H9 (cell line): ENCODE measurements around the gene AP4E1. TPM values are rescaled to one million over a fixed set of nuclear protein-coding genes. Genes with fewer than 3 reads are reported as not detected.

Experiments used
- DNase-seq: peaks from one replicate; pipeline ENCODE4 v3.0.0-alpha.2; 2017
- H2AFZ ChIP-seq: one replicate; pipeline ENCODE4 v1.6.1; 2013; ENCODE audit warnings: mild to moderate bottlenecking, low read length, control low read depth, moderate library complexity
- H2AK5ac ChIP-seq: 2 replicates; pipeline ENCODE4 v1.6.1; 2013; ENCODE audit warnings: low read length, control low read depth, mixed read lengths; ENCODE audit not compliant: insufficient read length
- H2BK120ac ChIP-seq: one replicate; pipeline ENCODE4 v1.6.1; 2013; ENCODE audit warnings: low read depth, mild to moderate bottlenecking, low read length, control low read depth, inconsistent platforms; ENCODE audit not compliant: poor library complexity, severe bottlenecking
- H2BK12ac ChIP-seq: 2 replicates; pipeline ENCODE4 v1.6.1; 2013; ENCODE audit warnings: low read length, control low read depth, mixed read lengths, low read depth; ENCODE audit not compliant: insufficient read length
- H2BK15ac ChIP-seq: 2 replicates; pipeline ENCODE4 v1.6.1; 2013; ENCODE audit warnings: low read depth, low read length, control low read depth
- H2BK20ac ChIP-seq: one replicate; pipeline ENCODE4 v1.6.1; 2013; ENCODE audit warnings: low read depth, mild to moderate bottlenecking, low read length, control low read depth, inconsistent platforms; ENCODE audit not compliant: poor library complexity, severe bottlenecking
- H2BK5ac ChIP-seq: 2 replicates; pipeline ENCODE4 v1.6.1; 2013; ENCODE audit warnings: low read length, control low read depth, mixed read lengths; ENCODE audit not compliant: insufficient read length
- H3K14ac ChIP-seq: 2 replicates; pipeline ENCODE4 v1.6.1; 2013; ENCODE audit warnings: low read length, control low read depth; ENCODE audit not compliant: insufficient read depth
- H3K18ac ChIP-seq: 2 replicates; pipeline ENCODE4 v1.6.1; 2013; ENCODE audit warnings: low read depth, mild to moderate bottlenecking, mixed read lengths, low read length, control low read depth; ENCODE audit not compliant: insufficient read length
- H3K23ac ChIP-seq: 2 replicates; pipeline ENCODE4 v1.6.1; 2013; ENCODE audit warnings: low read length, control low read depth, mixed read lengths, low read depth; ENCODE audit not compliant: insufficient read length
- H3K23me2 ChIP-seq: 2 replicates; pipeline ENCODE4 v1.6.1; 2013; ENCODE audit warnings: low read depth, mild to moderate bottlenecking, mixed read lengths, low read length, control low read depth; ENCODE audit not compliant: insufficient read length, poor library complexity, severe bottlenecking
- H3K27ac ChIP-seq: 2 replicates; pipeline ENCODE4 v1.5.1; 2013; ENCODE audit warnings: low read length, control low read depth, mixed read lengths, low read depth; ENCODE audit not compliant: insufficient read length
- H3K27me3 ChIP-seq: 2 replicates; pipeline ENCODE4 v1.6.1; 2013; ENCODE audit warnings: low read length, control low read depth, inconsistent platforms; ENCODE audit not compliant: insufficient read depth
- H3K4ac ChIP-seq: 2 replicates; pipeline ENCODE4 v1.6.1; 2013; ENCODE audit warnings: low read depth, mild to moderate bottlenecking, control low read depth, inconsistent platforms, low read length, moderate library complexity
- H3K4me1 ChIP-seq: 2 replicates; pipeline ENCODE4 v1.6.1; 2013; ENCODE audit warnings: low read length, control low read depth, inconsistent platforms; ENCODE audit not compliant: insufficient read depth
- H3K4me2 ChIP-seq: 2 replicates; pipeline ENCODE4 v1.6.1; 2013; ENCODE audit warnings: low read length, control low read depth, mixed read lengths; ENCODE audit not compliant: insufficient read length, insufficient read depth
- H3K56ac ChIP-seq: 2 replicates; pipeline ENCODE4 v1.6.1; 2013; ENCODE audit warnings: low read depth, mild to moderate bottlenecking, mixed read lengths, low read length, control low read depth; ENCODE audit not compliant: insufficient read length
- H3K79me1 ChIP-seq: 2 replicates; pipeline ENCODE4 v1.6.1; 2013; ENCODE audit warnings: low read depth, mild to moderate bottlenecking, moderate library complexity, low read length, control low read depth, inconsistent platforms; ENCODE audit not compliant: insufficient read depth, poor library complexity, severe bottlenecking
- H3K79me2 ChIP-seq: 2 replicates; pipeline ENCODE4 v1.6.1; 2013; ENCODE audit warnings: low read length, control low read depth, inconsistent platforms; ENCODE audit not compliant: insufficient read depth
- H3K9ac ChIP-seq: 2 replicates; pipeline ENCODE4 v1.6.1; 2013; ENCODE audit warnings: low read length, control low read depth, mixed read lengths; ENCODE audit not compliant: insufficient read length; ENCODE audit errors: extremely low read depth
- H3K9me3 ChIP-seq: one replicate; pipeline ENCODE4 v1.6.1; 2013; ENCODE audit warnings: low read depth, low read length, inconsistent platforms; ENCODE audit not compliant: control insufficient read depth
- H3T11ph ChIP-seq: one replicate; pipeline ENCODE4 v1.6.1; 2013; ENCODE audit warnings: mild to moderate bottlenecking, low read length, control low read depth, inconsistent platforms
- H4K20me1 ChIP-seq: one replicate; pipeline ENCODE4 v1.6.1; 2013; ENCODE audit not compliant: control insufficient read depth, insufficient read length, insufficient read depth
- H4K5ac ChIP-seq: 2 replicates; pipeline ENCODE4 v1.6.1; 2013; ENCODE audit warnings: low read depth, mild to moderate bottlenecking, mixed read lengths, low read length, control low read depth; ENCODE audit not compliant: insufficient read length
- H4K8ac ChIP-seq: replicated peaks from 2 replicates; pipeline ENCODE4 v1.6.1; 2013; ENCODE audit warnings: low read length, control low read depth, mixed read lengths, low read depth; ENCODE audit not compliant: insufficient read length
- H4K91ac ChIP-seq: 2 replicates; pipeline ENCODE4 v1.6.1; 2013; ENCODE audit warnings: low read depth, mild to moderate bottlenecking, moderate library complexity, mixed read lengths, low read length, control low read depth; ENCODE audit not compliant: insufficient read length
- H3K27ac Mint-ChIP-seq, 3 experiments: 2 replicates in 2 of 3; 3 replicates in 1 of 3; pipeline ENCODE4 v1.8.0; 2020 to 2021; ENCODE audit warnings: mixed read lengths in 3 of 3, mild to moderate bottlenecking in 1 of 3, moderate library complexity in 1 of 3
- H3K27me3 Mint-ChIP-seq: 2 replicates; pipeline ENCODE4 v1.8.0; 2021; ENCODE audit warnings: low read depth, mild to moderate bottlenecking, moderate library complexity, mixed read lengths
- H3K36me3 Mint-ChIP-seq, 3 experiments: 2 replicates in 2 of 3; 3 replicates in 1 of 3; pipeline ENCODE4 v1.8.0; 2020 to 2021; ENCODE audit warnings: low read depth in 3 of 3, mixed read lengths in 3 of 3; ENCODE audit not compliant: insufficient read depth in 1 of 3
- H3K4me1 Mint-ChIP-seq, 2 experiments: 2 replicates each; pipeline ENCODE4 v1.8.0; 2020; ENCODE audit warnings: mixed read lengths in 2 of 2
- H3K4me3 Mint-ChIP-seq, 2 experiments: 2 replicates in 1 of 2; 3 replicates in 1 of 2; pipeline ENCODE4 v1.8.0; 2020 to 2021; ENCODE audit warnings: mild to moderate bottlenecking in 2 of 2, mixed read lengths in 2 of 2, moderate library complexity in 1 of 2
- H3K9me3 Mint-ChIP-seq, 2 experiments: 2 replicates in 1 of 2; 3 replicates in 1 of 2; pipeline ENCODE4 v1.8.0; 2020; ENCODE audit warnings: mild to moderate bottlenecking in 2 of 2, mixed read lengths in 2 of 2, moderate library complexity in 1 of 2
- CTCF ChIP-seq: fragments of 200-600 bp; sonication (generic); conservative IDR thresholded peaks from 3 replicates; pipeline ENCODE4 v1.8.0; 2021; ENCODE audit warnings: antibody characterized with exemption, mild to moderate bottlenecking
- total RNA-seq: library from RNA; stranded (reverse); gene quantifications from 2 replicates; pipeline ENCODE4 v1.2.1, GENCODE V29; 2021

AP4E1 gene
- total RNA-seq, 1 experiment from 2014 or later = 13.8 TPM

GRCh38 chr15:50943638-50944037, 35.2 kb downstream of the AP4E1 start:
- H3K79me2 ChIP-seq = no peaks in the 10 kb centered on the region
- H3K27me3 ChIP-seq = no peaks in the 10 kb centered on the region
- H3K79me1 ChIP-seq = no peaks in the 10 kb centered on the region
- no peaks in the 10 kb centered on the region for H3K4me1 Mint-ChIP-seq
- no peak overlapping the region for H3K27ac ChIP-seq
- peaks cover 0 to 11% (median 1%) of the 10 kb centered on the region in 3 experiments; a peak in 3 of 7 replicates for H3K36me3 Mint-ChIP-seq
- no peaks in the 10 kb centered on the region for H3K9me3 Mint-ChIP-seq
- no peak overlapping the region for H4K8ac ChIP-seq
- H3K9ac ChIP-seq = no peak overlapping the region
- H3K4ac ChIP-seq = no peak overlapping the region
- H2AFZ ChIP-seq = no peak overlapping the region
- H2BK12ac ChIP-seq = no peak overlapping the region
- no peak overlapping the region for H3K4me2 ChIP-seq
- no peaks in the 10 kb centered on the region for H3K9me3 ChIP-seq
- H2BK5ac ChIP-seq = no peak overlapping the region
- no peak overlapping the region for H3K23ac ChIP-seq
- no peaks in the 10 kb centered on the region for H3K4me1 ChIP-seq
- no peak for DNase-seq
- no peak overlapping the region for H3T11ph ChIP-seq
- H2BK20ac ChIP-seq = no peak overlapping the region
- H3K27me3 Mint-ChIP-seq = no peaks in the 10 kb centered on the region
- no peak overlapping the region for H3K27ac Mint-ChIP-seq
- no peak overlapping the region for H3K4me3 Mint-ChIP-seq
- H3K56ac ChIP-seq = no peak overlapping the region
- H3K14ac ChIP-seq = no peak overlapping the region
- no peak overlapping the region for H4K5ac ChIP-seq
- H3K18ac ChIP-seq = no peak overlapping the region
- no peaks in the 10 kb centered on the region for H4K20me1 ChIP-seq
- H3K23me2 ChIP-seq = no peaks in the 10 kb centered on the region
- H2BK120ac ChIP-seq = no peak overlapping the region
- no peak overlapping the region for H2AK5ac ChIP-seq
- H4K91ac ChIP-seq = no peak overlapping the region
- TF ChIP-seq CTCF = no peak
- H2BK15ac ChIP-seq = no peak overlapping the region
